ENCODE measurements around the gene ULK4. TPM values are rescaled to one million over a fixed set of nuclear protein-coding genes. Genes with fewer than 3 reads are reported as not detected.
A peak's percentile ranks its signal among the peaks of the same experiment; 100 is the strongest.

Gene ULK4
- total and polyA plus RNA-seq, 2 of the 8 experiments (the other 6 are each of a cell fraction or from before 2014, with no cell fraction given), result 3.0 to 10.8 TPM

DNA sequence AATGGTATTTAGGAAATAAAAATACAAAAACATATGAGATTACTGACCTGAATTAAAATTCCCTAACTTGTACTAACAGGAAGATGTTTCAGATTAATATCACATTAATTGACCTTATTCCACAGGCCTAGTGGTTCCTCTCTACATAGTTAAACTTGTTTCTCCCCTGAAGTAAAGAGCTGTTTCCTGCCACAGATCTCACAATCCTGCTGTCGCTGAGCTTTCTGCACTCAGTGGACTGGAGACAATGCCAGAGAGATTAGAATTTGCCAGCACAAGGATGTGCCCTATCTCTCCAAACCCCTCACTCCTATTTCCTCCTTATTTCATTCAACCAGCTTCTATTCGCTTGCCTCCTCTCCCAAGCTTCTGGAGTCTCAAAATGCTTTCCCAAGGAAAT lies 632.0 kb downstream of the ULK4 start:
- H3K4ac ChIP-seq (replicated peaks; ENCODE audit: insufficient read length, low read depth, low read length), result no peak overlapping the region
- no peak overlapping the region; the same call in 1 of the 2 replicates for H2BK12ac ChIP-seq (ENCODE audit: low read depth, low read length)
- no peak overlapping the region for H3K56ac ChIP-seq (replicated peaks; ENCODE audit: insufficient read length, low read depth, low read length)
- no peak overlapping the region for H3K23ac ChIP-seq (ENCODE audit: insufficient read length)
- no peak overlapping the region for H3K4me3 ChIP-seq (ENCODE audit: extremely low read depth in 1 of 4, insufficient read depth in 2 of 4, low read depth in 3 of 4, low read length in 4 of 4)
- CTCF ChIA-PET (ENCODE audit: partially characterized antibody), result interaction anchor here (1.3 kb wide), 1 partner anchor 44 kb away, joined by 3 read pairs; no protein-coding TSS in a partner anchor
- POLR2A ChIA-PET (ENCODE audit: partially characterized antibody), result interaction anchor here (1.3 kb wide), 1 partner anchor 130 kb away, joined by 3 read pairs; the partner anchor contains the start of gene CTNNB1
- no peaks in the 10 kb centered on the region for H3K79me1 ChIP-seq (ENCODE audit: low read depth, low read length)
- no peak overlapping the region for H4K5ac ChIP-seq (ENCODE audit: insufficient read length, low read depth, low read length)
- H3K9ac ChIP-seq (replicated peaks in 1 of 4; ENCODE audit: extremely low read depth in 1 of 4, low read depth in 3 of 4, low read length in 3 of 4), result no peak overlapping the region
- WGBS, 2 experiments (ENCODE audit: extremely low coverage in 1 of 2, insufficient coverage in 1 of 2, insufficient read length in 1 of 2, insufficient replicate concordance in 2 of 2, low coverage in 1 of 2, low lambda C conversion rate in 2 of 2, missing lambda C conversion rate in 1 of 2), result 74% methylated on average over 2 of the region's 2 CpGs; no CpG with 5 or more reads in 1 of the 2 experiments
- no peaks in the 10 kb centered on the region for H3K36me3 ChIP-seq (ENCODE audit: control insufficient read depth in 2 of 4, insufficient read depth in 4 of 4, low read length in 3 of 4)
- H4K20me1 ChIP-seq (replicated peaks in 1 of 2; ENCODE audit: control insufficient read depth in 1 of 2, insufficient read depth in 2 of 2, low read length in 2 of 2), result no peaks in the 10 kb centered on the region
- no peak for DNase-seq (ENCODE audit: low read depth in 1 of 2, low spot score in 2 of 2)
- H3K4me2 ChIP-seq (ENCODE audit: insufficient read depth in 1 of 2, low read depth in 2 of 2, low read length in 2 of 2), result peak overlapping the region in 1 of 2 experiments; percentile 51; a peak in 1 of 4 replicates
- H3K23me2 ChIP-seq (ENCODE audit: low read depth, low read length), result 0 out of 2 replicates have a peak, but pooled peaks cover 3% of the 10 kb centered on the region
- H4K8ac ChIP-seq (ENCODE audit: extremely low read depth, insufficient read depth, low read length), result no peak overlapping the region
- H2BK5ac ChIP-seq (ENCODE audit: low read depth, low read length), result no peak overlapping the region
- no peak overlapping the region for H3K27ac ChIP-seq (ENCODE audit: low read depth, low read length)
- H2BK15ac ChIP-seq (ENCODE audit: low read length), result 0 out of 2 replicates have a peak overlapping the region, but pooled peaks have one; percentile 77
- H3K4me1 ChIP-seq (replicated peaks in 1 of 4; ENCODE audit: control insufficient read depth in 3 of 4, insufficient read depth in 4 of 4, low read length in 3 of 4), result peaks cover 0 to 13% (median 7%) of the 10 kb centered on the region in 4 experiments; a peak in 4 of 7 replicates
- no peak overlapping the region for H3K14ac ChIP-seq (ENCODE audit: insufficient read length)
- no peak overlapping the region for H2BK20ac ChIP-seq (ENCODE audit: low read length)
- H3K9me3 ChIP-seq (ENCODE audit: insufficient read depth in 2 of 2, low read depth in 1 of 2, low read length in 1 of 2), result no peaks in the 10 kb centered on the region
- H4K91ac ChIP-seq (replicated peaks; ENCODE audit: insufficient read length, low read length), result no peak overlapping the region
- no peaks in the 10 kb centered on the region for H3K27me3 ChIP-seq (replicated peaks in 1 of 4; ENCODE audit: control insufficient read depth in 3 of 4, extremely low read depth in 1 of 4, insufficient read depth in 3 of 4, low read length in 3 of 4)
- FAIRE-seq, result no peak
- TF ChIP-seq, protein P1, sequence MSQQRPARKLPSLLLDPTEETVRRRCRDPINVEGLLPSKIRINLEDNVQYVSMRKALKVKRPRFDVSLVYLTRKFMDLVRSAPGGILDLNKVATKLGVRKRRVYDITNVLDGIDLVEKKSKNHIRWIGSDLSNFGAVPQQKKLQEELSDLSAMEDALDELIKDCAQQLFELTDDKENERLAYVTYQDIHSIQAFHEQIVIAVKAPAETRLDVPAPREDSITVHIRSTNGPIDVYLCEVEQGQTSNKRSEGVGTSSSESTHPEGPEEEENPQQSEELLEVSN (IDR thresholded peaks at IDR 0.05), result no peak
- TF ChIP-seq POU5F1 (IDR thresholded peaks at IDR 0.05; ENCODE audit: low read depth, low read length) (no peak), TAF7 (optimal IDR thresholded peaks at IDR 0.05; ENCODE audit: borderline replicate concordance, low read depth, low read length) (no peak), JUN (IDR thresholded peaks at IDR 0.05; ENCODE audit: low read depth, low read length) (no peak), CREB1 (IDR thresholded peaks at IDR 0.05) (no peak), CEBPB (IDR thresholded peaks at IDR 0.05; ENCODE audit: low read depth, low read length) (no peak), CTBP2 (IDR thresholded peaks at IDR 0.05; ENCODE audit: borderline replicate concordance, insufficient read depth, insufficient read length, low read length) (no peak), BRCA1 (IDR thresholded peaks at IDR 0.05; ENCODE audit: low read depth, low read length) (no peak), TBP (IDR thresholded peaks at IDR 0.05; ENCODE audit: low read depth, low read length) (no peak), SP1 (IDR thresholded peaks at IDR 0.05; ENCODE audit: low read depth, low read length) (no peak)
- no peak overlapping the region for H2BK120ac ChIP-seq (replicated peaks; ENCODE audit: low read depth, low read length)
- no peak overlapping the region for H3K18ac ChIP-seq (ENCODE audit: extremely low read depth, low read length)
- no peaks in the 10 kb centered on the region for H3K79me2 ChIP-seq (ENCODE audit: control insufficient read depth in 1 of 2, insufficient read depth in 2 of 2, low read length in 2 of 2)
- no peak overlapping the region for H2AK5ac ChIP-seq (ENCODE audit: low read depth, low read length)
- no peak overlapping the region for H2AFZ ChIP-seq (ENCODE audit: low read length)

All from H1 (cell line).